ENCODE data around the gene AKR1B1.

GRCh38 chr7:134500982-134501381, 42.1 kb upstream of the AKR1B1 start:
- TF ChIP-seq POLR2A (IDR thresholded peaks at IDR 0.05), result no peak
- TF ChIP-seq, protein P1, sequence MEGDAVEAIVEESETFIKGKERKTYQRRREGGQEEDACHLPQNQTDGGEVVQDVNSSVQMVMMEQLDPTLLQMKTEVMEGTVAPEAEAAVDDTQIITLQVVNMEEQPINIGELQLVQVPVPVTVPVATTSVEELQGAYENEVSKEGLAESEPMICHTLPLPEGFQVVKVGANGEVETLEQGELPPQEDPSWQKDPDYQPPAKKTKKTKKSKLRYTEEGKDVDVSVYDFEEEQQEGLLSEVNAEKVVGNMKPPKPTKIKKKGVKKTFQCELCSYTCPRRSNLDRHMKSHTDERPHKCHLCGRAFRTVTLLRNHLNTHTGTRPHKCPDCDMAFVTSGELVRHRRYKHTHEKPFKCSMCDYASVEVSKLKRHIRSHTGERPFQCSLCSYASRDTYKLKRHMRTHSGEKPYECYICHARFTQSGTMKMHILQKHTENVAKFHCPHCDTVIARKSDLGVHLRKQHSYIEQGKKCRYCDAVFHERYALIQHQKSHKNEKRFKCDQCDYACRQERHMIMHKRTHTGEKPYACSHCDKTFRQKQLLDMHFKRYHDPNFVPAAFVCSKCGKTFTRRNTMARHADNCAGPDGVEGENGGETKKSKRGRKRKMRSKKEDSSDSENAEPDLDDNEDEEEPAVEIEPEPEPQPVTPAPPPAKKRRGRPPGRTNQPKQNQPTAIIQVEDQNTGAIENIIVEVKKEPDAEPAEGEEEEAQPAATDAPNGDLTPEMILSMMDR (IDR thresholded peaks at IDR 0.05), result no peak

Data from prostate gland (tissue), 2 donors.